MCF 10A (cell line): Measurements from ENCODE around the gene FILIP1L. TPM values are rescaled to one million over a fixed set of nuclear protein-coding genes. Genes with fewer than 3 reads are reported as not detected.

Experiments
- BruUV-seq: library from RNA; stranded (reverse); fragments of 400-500 nt; replicated peaks from 2 replicates; lab custom pipeline; 2021; lab: Mats Ljungman, UMichigan
- CTCF ChIA-PET: fragments of 300-600 bp; sonication (Branson Sonifier 250); formaldehyde crosslinking; extraction: SDS; loops from one replicate; lab custom pipeline; 2021; ENCODE audit warnings: antibody characterized with exemption, inconsistent platforms; lab: Yijun Ruan, JAX
- POLR2A ChIA-PET: fragments of 300-600, 350-650 bp; sonication (Branson Sonifier 250); formaldehyde crosslinking; extraction: SDS; loops from one replicate; lab custom pipeline; 2020; ENCODE audit warnings: antibody characterized with exemption, inconsistent platforms; lab: Yijun Ruan, JAX
- DNase-seq: peaks from one replicate; pipeline ENCODE4 v3.0.0-alpha.2; 2018; ENCODE audit not compliant: unreplicated experiment
- H3K27ac Mint-ChIP-seq: one replicate; pipeline ENCODE4 v1.8.0; 2022; ENCODE audit warnings: mild to moderate bottlenecking, low read depth, mixed read lengths; ENCODE audit not compliant: unreplicated experiment
- H3K27me3 Mint-ChIP-seq: one replicate; pipeline ENCODE4 v1.8.0; 2022; ENCODE audit warnings: mixed read lengths; ENCODE audit not compliant: insufficient read depth, unreplicated experiment
- H3K36me3 Mint-ChIP-seq: one replicate; pipeline ENCODE4 v1.8.0; 2022; ENCODE audit warnings: mild to moderate bottlenecking, moderate library complexity, mixed read lengths; ENCODE audit not compliant: insufficient read depth, unreplicated experiment
- H3K4me1 Mint-ChIP-seq: one replicate; pipeline ENCODE4 v1.8.0; 2022; ENCODE audit warnings: mixed read lengths; ENCODE audit not compliant: insufficient read depth, unreplicated experiment
- H3K4me3 Mint-ChIP-seq: one replicate; pipeline ENCODE4 v1.8.0; 2022; ENCODE audit warnings: mild to moderate bottlenecking, moderate library complexity, mixed read lengths; ENCODE audit not compliant: unreplicated experiment
- H3K9me3 Mint-ChIP-seq: one replicate; pipeline ENCODE4 v1.8.0; 2022; ENCODE audit warnings: mixed read lengths; ENCODE audit not compliant: unreplicated experiment
- intact Hi-C: fragments of 100-400 bp; cut with micrococcal nuclease; formaldehyde crosslinking; loops from 2 replicates; pipeline ENCODE4 v1.14.1; 2022
- total RNA-seq: library from RNA; stranded (reverse); gene quantifications from 2 replicates; pipeline ENCODE4 v1.2.3, GENCODE V29; 2022
- TF ChIP-seq, protein P1 (sequence below): fragments of 200-600 bp; IDR thresholded peaks from one replicate; pipeline ENCODE4 v1.8.0; 2022; ENCODE audit warnings: antibody characterized with exemption, mild to moderate bottlenecking; ENCODE audit not compliant: unreplicated experiment

Gene FILIP1L
- total RNA-seq, 1 experiment from 2014 or later = 2.4 TPM

DNA sequence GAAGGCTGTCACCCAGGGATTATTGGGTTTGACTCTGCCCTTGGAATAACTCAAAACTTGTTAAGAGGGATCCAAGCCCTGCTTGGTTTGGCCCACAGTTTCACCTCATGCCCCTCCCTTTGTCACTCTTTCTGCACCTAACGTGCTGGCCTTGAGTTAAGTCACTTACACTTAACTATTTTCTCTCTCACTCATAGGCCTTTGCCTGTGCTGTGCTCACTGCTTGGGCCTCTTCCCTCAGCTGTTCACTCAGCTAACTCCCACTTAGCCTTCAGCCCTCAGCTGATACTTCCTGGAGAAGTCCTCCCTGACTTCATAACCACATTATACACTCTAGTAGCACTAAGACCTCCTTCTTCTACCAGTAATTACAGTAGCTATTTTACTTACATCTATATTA lies 163.4 kb downstream of the FILIP1L start:
- no TSS peak for BruUV-seq
- Mint-ChIP-seq H3K4me3 (no peak overlapping the region), H3K27ac (no peak overlapping the region), H3K9me3 (no peaks in the 10 kb centered on the region), H3K4me1 (peaks cover 6% of the 10 kb centered on the region), H3K27me3 (no peaks in the 10 kb centered on the region), H3K36me3 (no peaks in the 10 kb centered on the region)
- TF ChIP-seq, protein P1, sequence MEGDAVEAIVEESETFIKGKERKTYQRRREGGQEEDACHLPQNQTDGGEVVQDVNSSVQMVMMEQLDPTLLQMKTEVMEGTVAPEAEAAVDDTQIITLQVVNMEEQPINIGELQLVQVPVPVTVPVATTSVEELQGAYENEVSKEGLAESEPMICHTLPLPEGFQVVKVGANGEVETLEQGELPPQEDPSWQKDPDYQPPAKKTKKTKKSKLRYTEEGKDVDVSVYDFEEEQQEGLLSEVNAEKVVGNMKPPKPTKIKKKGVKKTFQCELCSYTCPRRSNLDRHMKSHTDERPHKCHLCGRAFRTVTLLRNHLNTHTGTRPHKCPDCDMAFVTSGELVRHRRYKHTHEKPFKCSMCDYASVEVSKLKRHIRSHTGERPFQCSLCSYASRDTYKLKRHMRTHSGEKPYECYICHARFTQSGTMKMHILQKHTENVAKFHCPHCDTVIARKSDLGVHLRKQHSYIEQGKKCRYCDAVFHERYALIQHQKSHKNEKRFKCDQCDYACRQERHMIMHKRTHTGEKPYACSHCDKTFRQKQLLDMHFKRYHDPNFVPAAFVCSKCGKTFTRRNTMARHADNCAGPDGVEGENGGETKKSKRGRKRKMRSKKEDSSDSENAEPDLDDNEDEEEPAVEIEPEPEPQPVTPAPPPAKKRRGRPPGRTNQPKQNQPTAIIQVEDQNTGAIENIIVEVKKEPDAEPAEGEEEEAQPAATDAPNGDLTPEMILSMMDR = no peak
- intact Hi-C loops = no loop called here
- ChIA-PET CTCF (interaction anchor here (0.7 to 1.8 kb wide), 3 partner anchors 12 to 270 kb away, joined by 3 to 6 read pairs (median 5); no protein-coding TSS in a partner anchor), POLR2A (interaction anchor here (1.6 kb wide), 1 partner anchor 9 kb away, joined by 6 read pairs; no protein-coding TSS in a partner anchor)
- no peak for DNase-seq

DNA sequence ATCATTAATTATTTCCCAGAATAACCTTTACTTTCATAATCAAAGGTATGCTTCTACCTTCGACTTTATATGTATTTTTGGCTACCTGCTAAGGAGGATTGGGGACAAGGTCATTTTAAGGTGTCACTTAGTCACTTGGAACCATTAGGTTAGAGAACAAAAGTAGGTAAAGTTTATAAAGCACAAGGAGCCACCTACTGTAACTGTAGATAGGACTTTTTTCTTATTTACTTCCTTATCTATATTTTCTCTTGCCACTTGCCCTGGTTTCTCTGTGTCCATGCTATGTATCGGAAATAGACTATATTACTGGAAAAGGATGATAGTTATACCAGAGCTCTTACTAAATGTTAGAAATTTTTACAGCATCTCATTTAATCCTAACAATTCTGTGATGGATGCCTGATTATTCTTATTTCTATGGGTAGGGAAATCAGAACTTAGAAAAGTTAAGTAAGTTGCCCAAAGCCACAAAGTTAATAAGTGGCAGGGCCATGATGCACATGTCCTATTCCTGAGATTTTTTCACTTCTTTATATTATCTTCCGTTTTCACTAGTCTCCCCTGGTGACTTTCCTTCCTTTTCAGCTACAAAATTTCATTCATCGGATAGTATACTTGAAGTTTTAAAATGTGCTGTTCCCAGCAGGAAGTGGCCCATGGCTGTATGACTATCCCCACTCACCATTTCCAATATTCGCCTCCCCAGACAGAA lies 164.2 kb downstream of the FILIP1L start:
- Mint-ChIP-seq H3K9me3 (no peaks in the 10 kb centered on the region), H3K4me1 (peaks cover 6% of the 10 kb centered on the region), H3K36me3 (no peaks in the 10 kb centered on the region), H3K4me3 (no peak overlapping the region), H3K27ac (no peak overlapping the region), H3K27me3 (no peaks in the 10 kb centered on the region)
- ChIA-PET CTCF (interaction anchor here (0.7 kb wide), 1 partner anchor 271 kb away, joined by 5 read pairs; no protein-coding TSS in a partner anchor), POLR2A (no interaction called here)
- TF ChIP-seq, protein P1 = no peak
- no peak for DNase-seq
- BruUV-seq = no TSS peak
- intact Hi-C loops = no loop called here

DNA sequence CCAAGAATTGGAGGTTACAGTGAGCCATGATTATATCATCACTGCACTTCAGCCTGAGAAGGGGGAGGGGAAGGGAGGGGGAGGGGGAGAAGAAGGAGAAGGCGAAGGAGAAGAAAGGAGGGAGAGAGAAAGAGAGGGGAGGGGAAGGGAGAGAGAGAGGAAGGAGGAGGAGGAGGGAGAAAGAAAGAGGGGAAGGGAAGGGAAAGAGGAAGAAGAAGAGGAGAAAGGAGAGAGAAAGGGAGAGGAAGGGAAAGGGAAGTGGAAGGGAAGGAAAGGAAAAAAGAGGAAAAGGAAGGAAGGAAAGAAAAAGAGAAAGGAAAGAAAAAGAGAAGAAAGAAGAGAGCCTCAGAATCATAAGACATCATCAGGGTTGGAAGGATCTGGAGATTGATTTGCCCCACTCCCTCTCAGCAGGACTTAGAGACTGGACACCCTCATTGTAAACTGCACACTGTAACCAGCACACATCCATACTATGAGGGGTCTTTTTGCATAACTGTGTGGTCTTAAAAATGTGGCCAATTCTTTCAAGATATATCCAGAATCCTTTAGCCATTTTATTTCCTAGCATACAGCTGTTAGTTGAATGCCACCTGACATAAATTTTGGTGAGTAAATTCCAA lies 165.7 kb downstream of the FILIP1L start:
- TF ChIP-seq, protein P1 = no peak
- Mint-ChIP-seq H3K4me3 (no peak overlapping the region), H3K27me3 (no peaks in the 10 kb centered on the region), H3K4me1 (peaks cover 6% of the 10 kb centered on the region), H3K36me3 (no peaks in the 10 kb centered on the region), H3K27ac (no peak overlapping the region), H3K9me3 (no peaks in the 10 kb centered on the region)
- no TSS peak for BruUV-seq
- DNase-seq = no peak
- ChIA-PET CTCF (interaction anchor here (1.0 kb wide), 1 partner anchor 11 kb away, joined by 4 read pairs; no protein-coding TSS in a partner anchor), POLR2A (interaction anchor here (2.8 kb wide), 1 partner anchor 10 kb away, joined by 9 read pairs; no protein-coding TSS in a partner anchor)
- intact Hi-C loops = no loop called here

DNA sequence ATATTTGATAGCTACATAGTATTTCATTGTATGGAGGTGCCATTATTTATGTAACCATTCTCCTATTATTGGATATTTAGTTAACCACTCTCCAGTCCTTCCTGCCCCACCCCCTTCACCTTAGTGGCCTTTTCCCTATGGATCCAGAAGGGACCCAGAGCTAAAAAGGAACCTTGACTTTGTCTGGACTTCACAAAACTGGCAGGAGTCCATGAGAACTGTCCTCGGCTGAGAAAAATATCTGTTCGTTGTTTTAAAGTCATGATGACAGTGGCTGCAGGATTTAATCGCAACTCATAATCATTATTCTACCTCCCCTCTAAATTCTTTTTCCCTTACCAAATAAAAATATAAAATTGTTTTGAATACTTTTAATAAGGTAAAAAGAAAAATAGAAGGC lies 166.9 kb downstream of the FILIP1L start:
- peaks cover 6% of the 10 kb centered on the region for H3K4me1 Mint-ChIP-seq
- no peak overlapping the region for H3K4me3 Mint-ChIP-seq
- H3K27ac Mint-ChIP-seq = no peak overlapping the region
- ChIA-PET POLR2A (interaction anchor here (0.6 to 2.8 kb wide), 3 partner anchors 10 to 454 kb away, joined by 3 to 9 read pairs (median 3); partner anchors contain the start of gene LNP1), CTCF (interaction anchor here (1.1 kb wide), 1 partner anchor 104 kb away, joined by 6 read pairs; no protein-coding TSS in a partner anchor)
- DNase-seq = no peak
- no peaks in the 10 kb centered on the region for H3K9me3 Mint-ChIP-seq
- no TSS peak for BruUV-seq
- intact Hi-C loops = no loop called here
- no peaks in the 10 kb centered on the region for H3K36me3 Mint-ChIP-seq
- H3K27me3 Mint-ChIP-seq = no peaks in the 10 kb centered on the region
- TF ChIP-seq, protein P1 = no peak
